ENCODE data around the gene MRI1.
A peak's percentile ranks its signal among the peaks of the same experiment; 100 is the strongest.

The MRI1 gene
- total RNA-seq = 22.9 to 102 (median 32.9) reads per million in 9 experiments

DNA sequence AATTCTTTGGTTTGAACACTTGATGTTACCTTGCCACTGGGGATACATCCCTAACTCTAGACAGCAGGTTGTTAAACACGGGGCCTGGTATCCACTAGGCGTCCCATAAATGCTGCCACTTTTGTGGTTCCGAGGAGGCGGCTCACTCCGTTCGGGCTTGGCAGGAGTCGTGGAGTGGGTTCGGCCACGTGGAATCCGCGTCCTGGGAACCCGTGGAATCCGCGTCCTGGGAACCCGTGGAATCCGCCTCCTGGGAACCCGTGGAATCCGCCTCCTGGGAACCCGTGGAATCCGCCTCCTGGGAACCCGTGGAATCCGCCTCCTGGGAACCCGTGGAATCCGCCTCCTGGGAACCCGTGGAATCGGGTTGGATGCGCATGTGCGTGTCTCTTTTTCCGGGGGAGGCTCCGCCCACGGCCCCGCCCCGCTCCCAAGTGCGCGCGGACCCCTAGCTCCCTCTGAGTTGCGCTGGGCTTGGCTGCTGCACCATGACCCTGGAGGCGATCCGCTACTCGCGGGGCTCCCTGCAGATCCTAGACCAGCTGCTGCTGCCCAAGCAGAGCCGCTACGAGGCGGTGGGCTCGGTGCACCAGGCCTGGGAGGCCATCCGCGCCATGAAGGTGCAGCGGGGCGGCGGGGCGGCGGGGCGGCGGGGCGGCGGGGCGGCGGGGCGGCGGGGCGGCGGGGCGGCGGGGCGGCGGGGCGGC is at the start of gene MRI1:
TSS of gene MRI1 (plus strand) at position 422 of the 707 bp plus-strand sequence. CDS start at position 489, 67 bp downstream.
- ATAC-seq (replicated peaks) (peak; percentile 79), DNase-seq (peak; percentile 30 to 53 (median 47))
- Mint-ChIP-seq H3K9me3 (no peaks in the 10 kb centered on the region), H3K36me3 (ENCODE audit: insufficient read depth) (peaks cover 40% of the 10 kb centered on the region), H3K4me1 (ENCODE audit: low read depth in 2 of 2) (peaks cover 10 to 13% of the 10 kb centered on the region in 2 donors), H3K27me3 (no peaks in the 10 kb centered on the region), H3K27ac (peak within 1 kb of the TSS; percentile 87 to 93), H3K4me3 (peak within 1 kb of the TSS; percentile 80 to 84)

DNA sequence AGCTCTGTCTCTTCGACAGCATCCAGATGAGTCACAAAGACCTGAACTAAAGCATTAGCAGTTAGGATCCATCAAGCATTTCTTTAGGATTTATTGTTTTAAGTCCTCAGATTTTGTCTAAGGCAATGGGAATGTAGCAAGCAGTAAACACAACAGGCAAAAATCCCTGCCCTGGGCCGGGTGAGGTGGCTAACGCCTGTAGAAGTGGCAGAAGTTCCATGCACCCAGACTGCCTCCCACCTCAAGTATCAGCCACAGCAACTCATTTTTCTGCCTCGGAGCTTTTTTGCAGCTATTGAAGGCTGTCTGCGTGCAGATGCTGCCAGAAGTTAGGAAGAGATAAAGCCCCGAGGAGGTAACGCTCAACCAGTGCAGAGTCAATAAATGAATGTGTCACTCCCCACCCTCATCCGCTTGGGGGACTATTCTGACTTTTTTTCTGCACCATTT is 47.1 kb upstream of the MRI1 start:
- no peaks in the 10 kb centered on the region for H3K4me1 Mint-ChIP-seq (ENCODE audit: low read depth in 2 of 2)

DNA sequence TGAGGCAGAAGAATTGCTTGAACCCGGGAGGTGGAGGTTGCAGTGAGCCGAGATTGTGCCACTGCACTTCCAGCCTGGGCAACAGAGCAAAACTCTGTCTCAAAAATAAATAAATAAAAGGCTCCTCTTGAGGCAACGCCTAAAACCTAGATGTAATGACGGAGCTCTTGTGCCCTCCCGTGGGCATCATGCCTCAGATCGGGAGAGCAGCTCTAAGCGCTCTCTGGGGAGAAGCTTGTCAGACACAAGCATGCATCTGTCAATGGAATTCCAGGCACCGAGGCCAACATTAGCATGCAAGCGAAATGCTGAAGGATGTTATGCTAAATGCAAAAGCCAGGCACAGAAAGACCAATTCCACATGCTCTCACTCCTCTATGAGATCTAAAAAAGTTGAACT is 45.6 kb upstream of the MRI1 start:
- ATAC-seq (replicated peaks) = no peak
- Mint-ChIP-seq H3K9me3 (no peaks in the 10 kb centered on the region), H3K4me1 (ENCODE audit: low read depth in 2 of 2) (no peaks in the 10 kb centered on the region), H3K27ac (no peak overlapping the region), H3K4me3 (no peak overlapping the region), H3K27me3 (peaks cover 26 to 33% of the 10 kb centered on the region in 2 donors), H3K36me3 (ENCODE audit: insufficient read depth) (no peaks in the 10 kb centered on the region)
- no peak for DNase-seq

More for the DNA sequence above, 47.1 kb upstream of the MRI1 start:
- H3K27ac Mint-ChIP-seq = no peak overlapping the region
- DNase-seq (no peak), ATAC-seq (replicated peaks) (no peak)
- H3K4me3 Mint-ChIP-seq = no peak overlapping the region
- no peaks in the 10 kb centered on the region for H3K9me3 Mint-ChIP-seq
- H3K27me3 Mint-ChIP-seq = peaks cover 28 to 41% of the 10 kb centered on the region in 2 donors
- H3K36me3 Mint-ChIP-seq (ENCODE audit: insufficient read depth) = no peaks in the 10 kb centered on the region

DNA sequence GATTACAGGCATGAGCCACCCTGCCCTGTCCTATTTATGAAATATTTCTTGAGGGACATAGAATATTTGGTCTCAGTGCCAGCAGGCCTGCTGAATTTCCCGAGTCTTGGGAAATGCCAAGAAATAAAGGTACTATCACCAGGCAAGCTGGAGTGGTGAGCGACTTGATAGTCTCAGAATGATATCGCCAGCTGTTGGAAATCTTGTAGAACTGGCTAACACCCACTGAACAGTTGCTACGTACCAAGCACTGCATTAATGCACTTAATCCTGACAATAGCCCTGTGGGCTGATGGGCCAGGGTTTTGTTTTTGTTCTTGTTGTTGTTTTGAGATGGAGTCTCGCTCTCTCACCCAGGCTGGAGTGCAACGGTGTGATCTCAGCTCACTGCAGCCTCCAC is 42.2 kb upstream of the MRI1 start:
- Mint-ChIP-seq H3K36me3 (ENCODE audit: insufficient read depth) (no peaks in the 10 kb centered on the region), H3K4me1 (ENCODE audit: low read depth in 2 of 2) (no peaks in the 10 kb centered on the region), H3K4me3 (no peak overlapping the region), H3K27ac (peak overlapping the region in 1 of 2 donors; percentile 41), H3K27me3 (peaks cover 25 to 35% of the 10 kb centered on the region in 2 donors), H3K9me3 (no peaks in the 10 kb centered on the region)
- no peak for ATAC-seq (replicated peaks)
- no peak for DNase-seq

DNA sequence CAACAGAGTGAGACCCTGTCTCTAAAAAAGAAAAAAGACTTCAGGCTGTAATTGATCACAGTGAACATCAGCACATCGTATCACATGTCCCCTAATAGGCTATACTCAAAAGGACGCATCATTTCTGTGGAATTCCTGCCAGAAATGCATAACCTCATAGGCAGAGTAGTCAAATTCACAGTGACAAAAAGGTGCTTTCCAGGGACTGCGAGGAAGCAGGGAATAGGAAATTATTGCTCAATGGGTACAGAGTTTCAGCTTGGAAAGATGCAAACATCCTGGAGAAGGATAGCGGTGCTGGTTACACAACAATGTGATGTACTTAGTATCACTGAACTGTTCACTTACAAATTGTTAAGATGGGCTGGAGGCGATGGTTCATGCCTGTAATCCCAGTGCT is 41.1 kb upstream of the MRI1 start:
- no peaks in the 10 kb centered on the region for H3K36me3 Mint-ChIP-seq (ENCODE audit: insufficient read depth)
- H3K27me3 Mint-ChIP-seq = peaks cover 17 to 24% of the 10 kb centered on the region in 2 donors
- no peaks in the 10 kb centered on the region for H3K4me1 Mint-ChIP-seq (ENCODE audit: low read depth in 2 of 2)
- H3K27ac Mint-ChIP-seq = no peak overlapping the region
- DNase-seq = no peak
- no peaks in the 10 kb centered on the region for H3K9me3 Mint-ChIP-seq
- no peak for ATAC-seq (replicated peaks)
- no peak overlapping the region for H3K4me3 Mint-ChIP-seq

DNA sequence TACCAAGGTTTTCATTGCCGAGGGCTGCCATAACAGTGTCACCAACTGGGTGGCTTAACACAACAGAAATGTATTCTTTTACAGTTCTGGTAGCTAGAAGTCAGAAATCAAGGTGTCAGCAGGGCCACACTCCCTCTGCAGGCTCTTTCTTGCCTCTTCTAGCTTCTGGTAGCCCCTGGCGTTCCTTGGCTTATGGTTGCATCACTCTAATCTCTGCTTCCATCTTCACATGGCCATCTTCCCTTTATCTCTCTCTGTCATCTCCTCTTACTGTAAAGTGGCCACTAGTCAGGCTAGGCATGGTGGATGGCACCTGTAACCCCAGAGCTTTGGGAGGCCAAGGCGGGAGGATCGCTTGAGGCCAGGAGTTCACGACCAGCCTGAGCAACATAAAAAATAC is 38.0 kb upstream of the MRI1 start:
- ATAC-seq (replicated peaks) = no peak
- no peak for DNase-seq
- Mint-ChIP-seq H3K9me3 (no peaks in the 10 kb centered on the region), H3K4me3 (no peak overlapping the region), H3K36me3 (ENCODE audit: insufficient read depth) (no peaks in the 10 kb centered on the region), H3K27ac (no peak overlapping the region), H3K27me3 (peaks cover 12 to 13% of the 10 kb centered on the region in 2 donors), H3K4me1 (ENCODE audit: low read depth in 2 of 2) (peaks cover 6 to 9% of the 10 kb centered on the region in 2 donors)

DNA sequence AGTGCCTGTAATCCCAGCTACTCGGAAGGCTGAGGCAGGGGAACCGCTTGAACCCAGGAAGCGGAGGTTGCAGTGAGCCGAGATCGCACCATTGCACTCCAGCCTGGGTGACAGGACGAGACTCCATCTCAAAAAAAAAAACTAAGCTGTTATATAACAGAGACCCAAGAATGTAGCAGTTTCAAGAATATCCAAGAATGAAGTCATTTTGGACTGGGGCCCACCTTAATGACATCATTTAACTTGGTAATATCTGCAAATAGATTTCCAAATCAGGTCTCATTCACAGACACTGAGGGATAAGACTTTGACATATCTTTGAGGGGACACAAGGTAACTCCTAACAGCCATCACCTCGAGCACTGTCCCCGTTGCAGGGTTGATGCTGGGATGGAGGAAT is 36.5 kb upstream of the MRI1 start:
- no peak for ATAC-seq (replicated peaks)

DNA sequence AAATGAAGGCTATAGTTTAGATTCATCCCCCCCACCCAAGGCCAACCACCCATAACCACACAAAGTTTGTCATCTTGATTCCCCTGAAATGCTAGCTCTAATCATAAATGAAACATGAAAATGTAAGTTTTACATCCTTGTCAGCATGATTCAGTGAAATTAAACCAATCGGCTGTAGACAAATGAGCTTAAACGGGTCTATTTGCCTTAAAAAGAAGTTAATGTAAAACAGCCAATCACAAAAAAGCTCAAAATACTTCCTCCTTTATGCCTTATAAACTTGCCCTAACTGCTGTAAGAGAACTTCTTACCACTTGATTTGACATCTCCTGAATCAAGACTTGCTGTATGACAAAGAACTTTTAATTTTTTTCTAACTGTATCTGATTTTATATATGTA is 34.5 kb upstream of the MRI1 start:
- Mint-ChIP-seq H3K27ac (no peak overlapping the region), H3K36me3 (ENCODE audit: insufficient read depth) (no peaks in the 10 kb centered on the region), H3K4me1 (ENCODE audit: low read depth in 2 of 2) (peaks cover 12 to 13% of the 10 kb centered on the region in 2 donors), H3K4me3 (peak overlapping the region; percentile 22 to 85), H3K9me3 (no peaks in the 10 kb centered on the region), H3K27me3 (peaks cover 1 to 4% of the 10 kb centered on the region in 2 donors)
- DNase-seq (no peak), ATAC-seq (replicated peaks) (no peak)

More for the DNA sequence above, 36.5 kb upstream of the MRI1 start:
- Mint-ChIP-seq H3K27ac (no peak overlapping the region), H3K36me3 (ENCODE audit: insufficient read depth) (no peaks in the 10 kb centered on the region), H3K27me3 (peaks cover 12 to 13% of the 10 kb centered on the region in 2 donors), H3K9me3 (no peaks in the 10 kb centered on the region), H3K4me3 (no peak overlapping the region), H3K4me1 (ENCODE audit: low read depth in 2 of 2) (peaks cover 12 to 13% of the 10 kb centered on the region in 2 donors)
- no peak for DNase-seq

DNA sequence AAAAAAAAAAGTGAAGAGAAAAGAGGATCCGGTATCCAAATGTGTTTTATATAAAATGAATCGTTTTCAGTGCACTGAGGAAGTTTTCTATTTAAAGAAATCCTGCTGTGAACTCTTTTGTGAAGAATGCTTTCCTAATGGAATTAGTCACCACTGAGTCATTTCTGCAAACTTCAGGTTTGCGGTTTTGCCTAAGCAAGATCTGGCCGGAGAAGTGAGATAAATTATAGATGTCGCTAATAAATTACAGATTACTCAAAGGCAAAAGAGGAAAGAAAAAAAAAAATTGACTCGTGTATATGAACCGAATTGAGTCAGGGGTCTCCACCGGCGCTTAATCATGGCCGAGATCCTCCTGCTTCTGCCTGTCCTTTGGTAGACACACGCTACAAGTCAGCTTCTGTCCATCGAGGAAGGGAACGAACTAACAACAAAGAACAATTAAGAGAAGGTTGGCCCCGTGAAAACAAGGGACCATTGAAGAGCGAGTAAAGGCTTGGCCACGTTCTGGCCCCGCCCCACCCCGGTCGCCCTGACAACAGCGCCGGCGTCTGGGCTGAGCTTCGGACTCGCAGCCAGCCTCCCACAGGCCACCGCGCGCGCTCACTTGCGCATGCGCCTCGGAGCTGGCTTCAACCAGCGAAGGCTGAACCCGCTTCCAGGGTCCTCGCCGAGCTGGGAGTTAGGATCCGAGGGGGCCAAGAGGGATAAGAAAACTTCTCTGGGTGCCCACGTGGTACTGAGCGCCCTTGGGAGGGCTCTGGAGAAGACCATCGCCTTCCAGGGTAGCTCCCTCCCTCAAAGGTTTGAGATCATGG is 33.0 kb upstream of the MRI1 start:
- Mint-ChIP-seq H3K36me3 (ENCODE audit: insufficient read depth) (peaks cover 3% of the 10 kb centered on the region), H3K4me1 (ENCODE audit: low read depth in 2 of 2) (peaks cover 12 to 13% of the 10 kb centered on the region in 2 donors), H3K4me3 (peak overlapping the region; percentile 85 to 86), H3K27ac (peak overlapping the region; percentile 49 to 85), H3K9me3 (no peaks in the 10 kb centered on the region), H3K27me3 (no peaks in the 10 kb centered on the region)
- peak; percentile 100 for ATAC-seq (replicated peaks)
- peak; percentile 93 to 94 (median 94) for DNase-seq

DNA sequence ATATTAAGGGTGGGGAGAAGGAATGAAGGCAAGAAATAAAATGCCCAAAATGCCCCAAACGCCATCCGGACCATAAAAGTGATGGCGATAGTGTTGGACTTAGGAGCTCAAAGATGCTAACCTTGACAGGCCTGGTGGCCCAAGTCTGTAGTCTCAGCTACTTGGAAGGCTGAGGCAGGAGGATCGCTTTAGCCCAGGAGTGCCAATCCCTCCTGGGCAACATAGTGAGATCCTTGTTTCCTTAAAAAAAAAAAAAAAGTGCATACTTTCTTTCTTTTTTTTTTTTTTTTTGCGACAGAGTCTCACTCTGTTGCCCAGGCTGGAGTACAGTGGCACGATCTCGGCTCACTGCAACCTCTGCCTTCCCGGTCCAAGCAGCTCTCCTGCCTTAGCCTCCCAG is 32.0 kb upstream of the MRI1 start:
- Mint-ChIP-seq H3K4me3 (peak overlapping the region; percentile 85 to 86), H3K36me3 (ENCODE audit: insufficient read depth) (peaks cover 3% of the 10 kb centered on the region), H3K27ac (peak overlapping the region; percentile 49 to 85), H3K9me3 (no peaks in the 10 kb centered on the region), H3K4me1 (ENCODE audit: low read depth in 2 of 2) (peaks cover 12 to 13% of the 10 kb centered on the region in 2 donors), H3K27me3 (no peaks in the 10 kb centered on the region)
- DNase-seq (no peak), ATAC-seq (replicated peaks) (no peak)

DNA sequence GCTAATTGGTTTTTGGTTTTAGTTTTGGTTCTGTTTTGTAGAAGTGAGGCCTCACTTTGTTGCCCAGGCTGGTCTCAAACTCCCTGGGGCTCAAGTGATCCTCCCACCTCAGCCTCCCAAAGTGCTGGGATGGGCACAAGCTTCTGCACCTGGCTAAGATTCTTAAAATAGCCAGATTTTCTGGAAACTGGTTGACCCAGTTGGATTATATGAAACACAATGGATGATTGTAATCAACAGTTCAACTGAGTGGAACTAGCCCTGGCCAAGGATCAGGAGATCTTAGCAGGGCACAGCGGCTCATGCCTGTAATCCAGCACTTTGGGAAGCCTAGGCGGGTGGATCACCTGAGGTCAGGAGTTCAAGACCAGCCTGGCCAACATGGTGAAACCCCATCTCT is 29.6 kb upstream of the MRI1 start:
- H3K27me3 Mint-ChIP-seq = no peaks in the 10 kb centered on the region
- no peak overlapping the region for H3K27ac Mint-ChIP-seq
- no peak for ATAC-seq (replicated peaks)

DNA sequence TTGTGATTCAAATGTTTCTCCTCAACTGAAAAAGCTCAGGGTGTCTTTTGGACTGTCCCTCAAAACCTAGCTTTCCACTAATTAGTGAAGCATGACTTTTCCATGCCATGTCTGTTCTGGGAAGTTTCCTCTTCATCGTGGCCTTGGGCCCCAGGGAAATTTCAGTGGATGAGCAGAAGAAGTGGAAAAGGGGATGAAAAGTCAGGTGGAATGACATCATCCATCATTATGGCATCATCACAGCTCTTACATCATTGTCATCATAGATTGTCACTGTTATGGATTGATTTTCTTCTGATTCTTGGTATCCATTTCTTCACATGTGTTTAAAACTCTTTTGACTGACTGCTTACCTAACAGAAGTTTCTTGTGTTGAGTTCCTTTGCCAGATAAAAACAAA is 26.2 kb upstream of the MRI1 start:
- Mint-ChIP-seq H3K27ac (no peak overlapping the region), H3K27me3 (no peaks in the 10 kb centered on the region), H3K4me3 (no peak overlapping the region), H3K36me3 (ENCODE audit: insufficient read depth) (peaks cover 3% of the 10 kb centered on the region), H3K4me1 (ENCODE audit: low read depth in 2 of 2) (peaks cover 0 to 4% of the 10 kb centered on the region in 2 donors), H3K9me3 (no peaks in the 10 kb centered on the region)
- DNase-seq (no peak), ATAC-seq (replicated peaks) (no peak)

More for the DNA sequence above, 29.6 kb upstream of the MRI1 start:
- DNase-seq = no peak
- Mint-ChIP-seq H3K9me3 (no peaks in the 10 kb centered on the region), H3K36me3 (ENCODE audit: insufficient read depth) (peaks cover 3% of the 10 kb centered on the region), H3K4me3 (no peak overlapping the region), H3K4me1 (ENCODE audit: low read depth in 2 of 2) (peaks cover 13 to 16% of the 10 kb centered on the region in 2 donors)

DNA sequence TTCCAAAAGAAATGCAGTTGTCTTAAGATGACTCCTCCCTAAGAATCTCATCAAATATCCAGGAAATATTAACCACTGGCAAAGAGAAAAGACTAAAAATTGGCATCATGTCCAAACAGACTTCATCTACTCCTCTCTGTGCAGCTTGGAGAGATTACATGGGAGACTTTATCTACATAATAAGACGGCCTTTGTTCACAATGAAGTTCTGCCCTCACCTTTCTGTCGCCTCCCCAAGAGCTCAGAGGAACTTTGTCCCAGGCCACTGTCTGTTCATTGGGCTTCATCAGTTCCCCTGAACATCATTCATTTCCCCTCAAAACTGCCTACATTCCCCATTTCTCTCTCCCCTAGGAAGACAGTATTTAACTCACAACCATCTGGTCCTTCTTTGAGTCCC is 22.4 kb upstream of the MRI1 start:
- no peak for DNase-seq
- H3K9me3 Mint-ChIP-seq = no peaks in the 10 kb centered on the region
- no peaks in the 10 kb centered on the region for H3K27me3 Mint-ChIP-seq
- no peak overlapping the region for H3K27ac Mint-ChIP-seq
- H3K4me1 Mint-ChIP-seq (ENCODE audit: low read depth in 2 of 2) = peaks cover 0 to 9% of the 10 kb centered on the region in 2 donors
- no peak for ATAC-seq (replicated peaks)
- no peaks in the 10 kb centered on the region for H3K36me3 Mint-ChIP-seq (ENCODE audit: insufficient read depth)
- H3K4me3 Mint-ChIP-seq = no peak overlapping the region

Measured in effector memory CD8-positive, alpha-beta T cell (primary cell).